GM06990 (cell line): ENCODE results near the gene ADTRP.
"Not testable (repeated sequence)": the region's sequence is repeated elsewhere in the genome, so short reads cannot be mapped to it uniquely, and the experiment has no call there.

Experiments used
- DNase-seq: peaks from one replicate; pipeline ENCODE4 v3.0.0-alpha.2; 2011; ENCODE audit not compliant: insufficient read length; ENCODE audit errors: extremely low read depth
- H3K27me3 ChIP-seq: replicated peaks from 2 replicates; pipeline ENCODE4 v1.6.0; 2011; ENCODE audit warnings: low read length; ENCODE audit not compliant: control insufficient read depth, insufficient read depth
- H3K36me3 ChIP-seq: 2 replicates; pipeline ENCODE4 v1.5.1; 2011; ENCODE audit warnings: low read length; ENCODE audit not compliant: control insufficient read depth, insufficient read depth
- H3K4me3 ChIP-seq: replicated peaks from 2 replicates; pipeline ENCODE4 v1.5.1; 2011; ENCODE audit warnings: low read depth, mild to moderate bottlenecking, control low read depth, low read length
- TF ChIP-seq, protein P1 (sequence below): IDR thresholded peaks from 2 replicates; pipeline ENCODE4 v1.5.1; 2011; ENCODE audit warnings: low read length, control low read depth, mild to moderate bottlenecking, inconsistent platforms; ENCODE audit not compliant: insufficient read depth, poor library complexity, severe bottlenecking

ADTRP gene

DNA sequence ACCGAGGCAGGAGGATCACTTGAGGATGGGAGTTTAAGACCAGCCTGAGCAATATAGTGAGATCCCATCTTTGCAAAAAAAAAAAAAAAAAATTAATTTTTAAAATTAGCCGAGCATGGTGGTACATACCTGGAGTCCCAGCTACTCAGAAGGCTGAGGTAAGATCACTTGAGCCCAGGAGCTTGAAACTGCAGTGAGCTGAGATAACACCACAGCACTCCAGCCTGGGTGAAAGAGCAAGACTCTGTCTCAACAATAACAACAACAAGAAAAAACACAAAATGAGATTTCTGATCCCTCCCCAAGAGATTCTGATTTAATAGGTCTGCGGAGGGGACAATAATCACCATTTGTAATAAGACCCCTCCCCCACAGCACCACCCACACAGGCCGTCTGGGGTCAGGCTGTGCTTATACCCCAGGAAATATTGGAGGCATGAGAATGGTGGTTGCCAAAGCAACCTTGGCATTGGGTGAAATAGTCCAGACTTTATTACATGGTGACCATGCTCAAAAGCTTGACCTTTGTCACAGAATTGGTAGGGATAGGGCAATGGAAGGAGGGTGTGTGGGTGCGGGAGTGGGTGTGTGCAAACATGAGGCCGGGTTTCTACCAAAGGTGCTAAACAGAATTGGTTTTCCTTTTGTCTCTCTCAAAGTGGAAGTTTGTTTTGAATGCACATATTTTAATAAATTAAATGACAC lies 24.4 kb upstream of the ADTRP start:
- Histone ChIP-seq H3K27me3 (no peaks in the 10 kb centered on the region), H3K4me3 (no peak overlapping the region), H3K36me3 (no peaks in the 10 kb centered on the region)
- TF ChIP-seq, protein P1, sequence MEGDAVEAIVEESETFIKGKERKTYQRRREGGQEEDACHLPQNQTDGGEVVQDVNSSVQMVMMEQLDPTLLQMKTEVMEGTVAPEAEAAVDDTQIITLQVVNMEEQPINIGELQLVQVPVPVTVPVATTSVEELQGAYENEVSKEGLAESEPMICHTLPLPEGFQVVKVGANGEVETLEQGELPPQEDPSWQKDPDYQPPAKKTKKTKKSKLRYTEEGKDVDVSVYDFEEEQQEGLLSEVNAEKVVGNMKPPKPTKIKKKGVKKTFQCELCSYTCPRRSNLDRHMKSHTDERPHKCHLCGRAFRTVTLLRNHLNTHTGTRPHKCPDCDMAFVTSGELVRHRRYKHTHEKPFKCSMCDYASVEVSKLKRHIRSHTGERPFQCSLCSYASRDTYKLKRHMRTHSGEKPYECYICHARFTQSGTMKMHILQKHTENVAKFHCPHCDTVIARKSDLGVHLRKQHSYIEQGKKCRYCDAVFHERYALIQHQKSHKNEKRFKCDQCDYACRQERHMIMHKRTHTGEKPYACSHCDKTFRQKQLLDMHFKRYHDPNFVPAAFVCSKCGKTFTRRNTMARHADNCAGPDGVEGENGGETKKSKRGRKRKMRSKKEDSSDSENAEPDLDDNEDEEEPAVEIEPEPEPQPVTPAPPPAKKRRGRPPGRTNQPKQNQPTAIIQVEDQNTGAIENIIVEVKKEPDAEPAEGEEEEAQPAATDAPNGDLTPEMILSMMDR, result no peak
- no peak for DNase-seq

DNA sequence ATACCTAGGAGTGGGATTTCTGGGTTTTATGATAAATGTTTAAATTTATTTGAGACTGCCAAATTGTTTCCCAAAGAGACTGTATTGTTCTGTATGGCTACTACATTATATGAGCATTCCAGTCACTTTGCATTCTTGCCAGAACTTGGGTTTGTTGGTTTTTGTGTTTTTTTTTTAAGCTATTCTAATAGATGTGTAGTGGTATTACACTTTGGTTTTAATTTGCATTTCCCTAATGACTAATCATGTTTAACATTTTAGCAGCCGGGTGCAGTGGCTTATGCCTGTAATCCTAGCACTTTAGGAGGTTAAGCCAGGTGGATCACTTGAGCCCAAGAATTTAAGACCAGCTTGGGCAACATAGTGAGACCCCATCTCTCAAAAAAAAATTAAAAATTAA lies 21.9 kb upstream of the ADTRP start:
- H3K4me3 ChIP-seq, H3K36me3 ChIP-seq, DNase-seq, H3K27me3 ChIP-seq: not testable (repeated sequence)

DNA sequence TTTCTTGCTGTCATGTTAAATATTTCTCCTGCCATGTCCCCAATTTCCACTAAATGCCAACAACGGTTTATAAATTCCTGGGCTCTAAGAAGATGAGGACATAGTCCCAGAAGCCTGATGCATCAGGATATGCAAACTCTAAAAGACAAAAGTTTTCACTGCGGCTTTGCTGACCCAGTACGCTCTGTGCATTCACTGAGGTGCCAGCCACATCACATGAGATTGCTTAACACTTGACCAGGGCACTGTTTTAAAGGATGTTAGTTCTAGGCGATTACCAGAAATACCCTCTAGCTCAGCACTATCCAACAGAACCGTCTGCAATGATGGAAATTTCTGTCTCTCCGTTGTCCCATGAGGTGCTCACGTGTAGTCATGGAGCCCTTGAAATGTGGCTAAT lies 19.9 kb upstream of the ADTRP start:
- no peaks in the 10 kb centered on the region for H3K36me3 ChIP-seq
- no peak for DNase-seq
- TF ChIP-seq, protein P1, result no peak
- H3K27me3 ChIP-seq, result no peaks in the 10 kb centered on the region
- no peak overlapping the region for H3K4me3 ChIP-seq

DNA sequence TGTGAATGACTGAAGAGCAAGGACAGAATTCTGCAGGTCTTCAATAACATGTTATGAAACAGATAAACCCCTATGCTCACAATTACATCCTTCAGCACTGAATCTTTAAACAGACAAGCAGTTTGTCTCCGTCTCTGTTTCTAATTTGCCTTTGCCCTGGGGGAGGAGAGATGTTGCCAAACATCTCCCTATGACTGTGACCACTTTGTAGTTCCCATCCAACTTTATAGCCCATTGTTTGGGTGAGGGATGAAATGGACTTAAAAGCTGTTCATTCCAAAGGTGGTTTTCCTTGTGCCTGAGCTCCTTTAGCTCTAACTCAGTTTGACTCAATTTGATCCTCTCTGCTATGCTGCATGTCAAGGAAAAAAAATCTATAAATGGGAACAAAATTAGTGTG lies 19.5 kb upstream of the ADTRP start:
- Histone ChIP-seq H3K4me3 (no peak overlapping the region), H3K36me3 (no peaks in the 10 kb centered on the region), H3K27me3 (no peaks in the 10 kb centered on the region)
- DNase-seq, result no peak
- TF ChIP-seq, protein P1, result no peak

DNA sequence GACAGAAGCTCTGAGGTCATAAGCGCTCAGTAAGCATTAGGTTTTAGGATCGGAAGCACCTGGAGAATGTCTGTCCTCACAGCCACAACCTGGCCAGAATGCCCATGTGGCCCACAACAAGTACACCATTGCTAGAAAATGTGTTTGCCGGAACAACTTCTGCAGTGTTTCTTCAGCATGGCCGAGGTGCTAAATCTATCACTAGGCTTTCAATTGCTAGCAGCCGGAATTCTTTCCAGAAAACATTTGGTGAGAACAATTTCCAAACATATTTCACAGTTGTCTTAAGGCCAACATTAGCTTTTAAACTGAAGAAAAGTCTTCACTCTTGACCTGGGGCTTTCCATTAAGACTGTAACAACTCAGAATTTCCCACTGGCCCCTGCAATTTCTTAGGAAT lies 18.2 kb upstream of the ADTRP start:
- TF ChIP-seq, protein P1, result no peak
- no peak for DNase-seq
- Histone ChIP-seq H3K4me3 (no peak overlapping the region), H3K27me3 (no peaks in the 10 kb centered on the region), H3K36me3 (no peaks in the 10 kb centered on the region)

DNA sequence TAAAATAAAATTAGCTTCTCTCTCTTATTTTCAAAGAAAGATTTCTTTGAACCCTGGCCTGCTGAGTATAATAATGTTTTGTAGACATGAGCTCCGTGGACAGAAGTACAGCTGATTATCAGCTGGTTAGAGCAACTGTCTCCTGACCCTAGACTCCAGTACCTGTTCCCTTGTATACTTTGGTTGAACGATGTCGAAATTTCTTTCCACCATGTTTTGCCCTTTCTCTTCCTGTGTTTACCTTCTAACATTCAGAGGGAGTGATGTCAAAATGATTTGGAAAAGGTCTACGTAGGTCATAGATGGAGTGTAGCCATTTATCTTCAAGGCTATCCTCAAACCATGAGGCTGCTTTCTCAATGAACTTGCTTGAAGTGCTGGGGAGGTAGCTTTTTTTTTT lies 16.8 kb upstream of the ADTRP start:
- TF ChIP-seq, protein P1, result no peak
- Histone ChIP-seq H3K4me3 (no peak overlapping the region), H3K27me3 (no peaks in the 10 kb centered on the region), H3K36me3 (no peaks in the 10 kb centered on the region)
- DNase-seq, result no peak
